Trophoblast cell (in vitro differentiated cells and primary cell): ENCODE results near the gene PCYT1B.
"Not testable (repeated sequence)": the region's sequence is repeated elsewhere in the genome, so short reads cannot be mapped to it uniquely, and the experiment has no call there.

ENCODE experiments used
- DNase-seq, 2 donors: peaks; one replicate each; pipeline ENCODE4 v3.0.0-alpha.2; 2016
- H2AFZ ChIP-seq: 2 replicates; pipeline ENCODE4 v1.6.1; 2013; ENCODE audit warnings: low read length, moderate library complexity, mild to moderate bottlenecking; ENCODE audit not compliant: insufficient read depth, poor library complexity
- H2AK5ac ChIP-seq: 2 replicates; pipeline ENCODE4 v1.6.1; 2013; ENCODE audit warnings: mild to moderate bottlenecking, low read length
- H2BK120ac ChIP-seq: 2 replicates; pipeline ENCODE4 v1.6.1; 2013; ENCODE audit warnings: low read length, mild to moderate bottlenecking, moderate library complexity; ENCODE audit not compliant: insufficient read depth, poor library complexity
- H2BK12ac ChIP-seq: 2 replicates; pipeline ENCODE4 v1.6.1; 2013; ENCODE audit warnings: mild to moderate bottlenecking, low read length, moderate library complexity
- H2BK5ac ChIP-seq: 2 replicates; pipeline ENCODE4 v1.6.1; 2013; ENCODE audit warnings: low read length, low read depth, moderate library complexity, mild to moderate bottlenecking; ENCODE audit not compliant: poor library complexity
- H3K14ac ChIP-seq: 2 replicates; pipeline ENCODE4 v1.6.1; 2013; ENCODE audit warnings: mild to moderate bottlenecking, low read length
- H3K18ac ChIP-seq: 2 replicates; pipeline ENCODE4 v1.6.1; 2013; ENCODE audit warnings: mild to moderate bottlenecking, low read length
- H3K23ac ChIP-seq: 2 replicates; pipeline ENCODE4 v1.6.1; 2013; ENCODE audit warnings: low read length
- H3K27ac ChIP-seq: 2 replicates; pipeline ENCODE4 v1.5.1; 2013; ENCODE audit warnings: low read depth, mild to moderate bottlenecking, inconsistent platforms, low read length, moderate library complexity
- H3K27me3 ChIP-seq: 2 replicates; pipeline ENCODE4 v1.6.1; 2013; ENCODE audit warnings: inconsistent platforms, mild to moderate bottlenecking, low read length, moderate library complexity; ENCODE audit not compliant: insufficient read depth
- H3K36me3 ChIP-seq, 2 experiments: 1 replicate in 1 of 2; 2 replicates in 1 of 2; pipeline ENCODE4 v1.6.1; 2013; ENCODE audit warnings: low read length in 2 of 2, mild to moderate bottlenecking in 2 of 2, moderate library complexity in 1 of 2; ENCODE audit not compliant: insufficient read depth in 2 of 2, control insufficient read depth in 1 of 2
- H3K4ac ChIP-seq: 2 replicates; pipeline ENCODE4 v1.6.1; 2013; ENCODE audit warnings: low read depth, mild to moderate bottlenecking, low read length, moderate library complexity
- H3K4me1 ChIP-seq, 2 experiments: 1 replicate in 1 of 2; 2 replicates in 1 of 2; pipeline ENCODE4 v1.6.1; 2013; ENCODE audit warnings: low read length in 2 of 2, mild to moderate bottlenecking in 2 of 2, moderate library complexity in 1 of 2; ENCODE audit not compliant: insufficient read depth in 2 of 2, control insufficient read depth in 1 of 2
- H3K4me2 ChIP-seq: 2 replicates; pipeline ENCODE4 v1.6.1; 2013; ENCODE audit warnings: inconsistent platforms, mild to moderate bottlenecking, low read length, moderate library complexity
- H3K4me3 ChIP-seq: 2 replicates; pipeline ENCODE4 v1.5.1; 2013; ENCODE audit warnings: mild to moderate bottlenecking, low read depth, low read length, inconsistent platforms
- H3K79me1 ChIP-seq: one replicate; pipeline ENCODE4 v1.6.1; 2013; ENCODE audit warnings: low read length
- H3K79me2 ChIP-seq: 2 replicates; pipeline ENCODE4 v1.6.1; 2013; ENCODE audit warnings: low read length, mild to moderate bottlenecking; ENCODE audit not compliant: control insufficient read depth, insufficient read depth, poor library complexity
- H3K9ac ChIP-seq: 2 replicates; pipeline ENCODE4 v1.6.1; 2013; ENCODE audit warnings: mild to moderate bottlenecking, low read length
- H3K9me3 ChIP-seq: 2 replicates; pipeline ENCODE4 v1.6.1; 2013; ENCODE audit warnings: low read depth, mild to moderate bottlenecking, control low read depth, inconsistent platforms, low read length; ENCODE audit not compliant: insufficient read depth
- H4K12ac ChIP-seq: 2 replicates; pipeline ENCODE4 v1.6.1; 2013; ENCODE audit warnings: low read depth, mild to moderate bottlenecking, low read length, moderate library complexity
- H4K8ac ChIP-seq: 2 replicates; pipeline ENCODE4 v1.6.1; 2013; ENCODE audit warnings: low read depth, mild to moderate bottlenecking, low read length, moderate library complexity
- H4K91ac ChIP-seq: one replicate; pipeline ENCODE4 v1.6.1; 2013; ENCODE audit warnings: low read depth, mild to moderate bottlenecking, low read length, moderate library complexity
- WGBS: extraction: QIAGEN DNeasy Blood & Tissue Kit; methylation state at CpG from one replicate; pipeline ENCODE4 v1.1.7; 2013; ENCODE audit warnings: missing lambda C conversion rate; ENCODE audit not compliant: insufficient read length, insufficient coverage; ENCODE audit errors: extremely low coverage; 5-methylcytosine and 5-hydroxymethylcytosine counted together

The PCYT1B gene

DNA sequence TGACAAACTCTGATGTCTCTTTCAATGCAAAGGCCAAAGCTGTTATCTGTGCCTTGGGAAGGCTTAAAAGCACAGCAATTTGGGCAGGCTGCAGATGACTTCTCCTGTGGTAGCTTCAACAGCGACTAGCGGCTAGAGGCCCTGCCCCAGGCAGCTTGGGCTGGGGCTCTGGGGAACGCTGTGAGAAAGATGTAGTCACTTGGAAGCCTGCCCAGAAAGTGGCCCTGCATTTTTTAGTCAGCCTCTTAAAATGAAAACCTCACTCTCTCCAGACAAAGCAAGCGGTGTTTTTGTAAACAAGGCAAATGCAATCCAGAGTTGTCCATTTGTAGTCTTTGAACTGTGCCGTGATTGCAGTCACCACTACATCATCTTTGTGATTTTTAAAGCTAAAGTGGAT lies 27.5 kb downstream of the PCYT1B start:
- Histone ChIP-seq H3K36me3 (no peaks in the 10 kb centered on the region), H3K23ac (no peak overlapping the region), H3K18ac (no peak overlapping the region), H3K9ac (no peak overlapping the region), H3K4me1 (no peaks in the 10 kb centered on the region), H3K27ac (no peak overlapping the region), H3K79me2 (no peaks in the 10 kb centered on the region), H2BK5ac (no peak overlapping the region), H4K8ac (no peak overlapping the region), H3K4me3 (no peak overlapping the region), H3K4ac (no peak overlapping the region), H3K4me2 (no peak overlapping the region), H3K9me3 (no peaks in the 10 kb centered on the region), H3K14ac (no peak overlapping the region), H2BK12ac (no peak overlapping the region), H2BK120ac (no peak overlapping the region), H3K79me1 (no peaks in the 10 kb centered on the region), H2AK5ac (no peak overlapping the region), H3K27me3 (no peaks in the 10 kb centered on the region), H4K12ac (no peak overlapping the region), H2AFZ (no peak overlapping the region), H4K91ac (no peak overlapping the region)
- DNase-seq, result no peak
- no CpG with 5 or more reads among the region's 5 CpGs for WGBS

GRCh38 chrX:24610516-24610915 lies 36.6 kb downstream of the PCYT1B start:
- no peak overlapping the region for H4K12ac ChIP-seq
- H4K91ac ChIP-seq, result no peak overlapping the region
- H2BK12ac ChIP-seq, result no peak overlapping the region
- no peak overlapping the region for H3K14ac ChIP-seq
- no peaks in the 10 kb centered on the region for H3K4me1 ChIP-seq
- no peak overlapping the region for H3K23ac ChIP-seq
- H3K4ac ChIP-seq, result no peak overlapping the region
- no peaks in the 10 kb centered on the region for H3K79me2 ChIP-seq
- DNase-seq, result no peak
- no peak overlapping the region for H3K18ac ChIP-seq
- WGBS, result no CpG with 5 or more reads among the region's 1 CpG
- no peak overlapping the region for H4K8ac ChIP-seq
- no peaks in the 10 kb centered on the region for H3K9me3 ChIP-seq
- no peak overlapping the region for H3K4me3 ChIP-seq
- no peaks in the 10 kb centered on the region for H3K27me3 ChIP-seq
- no peak overlapping the region for H3K27ac ChIP-seq
- no peak overlapping the region for H2BK5ac ChIP-seq
- H2AK5ac ChIP-seq, result no peak overlapping the region
- no peak overlapping the region for H2AFZ ChIP-seq
- H3K9ac ChIP-seq, result no peak overlapping the region
- no peak overlapping the region for H2BK120ac ChIP-seq
- no peaks in the 10 kb centered on the region for H3K36me3 ChIP-seq
- no peaks in the 10 kb centered on the region for H3K79me1 ChIP-seq
- no peak overlapping the region for H3K4me2 ChIP-seq

DNA sequence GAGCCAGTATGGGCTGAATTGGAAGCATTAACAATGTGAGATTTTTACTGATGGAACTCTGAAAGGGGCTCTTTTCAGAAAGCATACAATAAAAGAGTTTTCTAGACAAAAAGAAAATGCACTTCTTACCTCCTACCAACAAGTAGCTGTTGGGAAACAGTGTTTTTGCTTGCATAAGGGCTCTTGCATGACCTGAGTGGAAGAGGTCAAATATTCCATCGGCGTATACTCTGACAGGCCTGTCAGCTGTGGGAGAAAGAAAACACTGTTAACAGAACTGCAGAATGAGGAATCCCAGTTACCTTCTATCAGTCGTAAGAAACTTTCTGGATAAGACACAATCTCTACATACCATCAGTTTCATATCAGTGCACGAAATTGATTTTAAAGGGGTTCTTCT lies 39.5 kb downstream of the PCYT1B start:
- H3K36me3 ChIP-seq, result no peaks in the 10 kb centered on the region
- no peak overlapping the region for H4K12ac ChIP-seq
- no CpG with 5 or more reads among the region's 4 CpGs for WGBS
- no peak overlapping the region for H2AK5ac ChIP-seq
- H2BK12ac ChIP-seq, result no peak overlapping the region
- no peaks in the 10 kb centered on the region for H3K79me1 ChIP-seq
- no peak overlapping the region for H2BK5ac ChIP-seq
- no peaks in the 10 kb centered on the region for H3K27me3 ChIP-seq
- no peak overlapping the region for H4K91ac ChIP-seq
- no peak overlapping the region for H3K4me3 ChIP-seq
- H3K79me2 ChIP-seq, result no peaks in the 10 kb centered on the region
- no peak overlapping the region for H2AFZ ChIP-seq
- H4K8ac ChIP-seq, result no peak overlapping the region
- H3K27ac ChIP-seq, result no peak overlapping the region
- no peaks in the 10 kb centered on the region for H3K4me1 ChIP-seq
- no peak overlapping the region for H2BK120ac ChIP-seq
- DNase-seq, result no peak
- H3K23ac ChIP-seq, result no peak overlapping the region
- H3K9ac ChIP-seq, result no peak overlapping the region
- H3K4me2 ChIP-seq, result no peak overlapping the region
- no peak overlapping the region for H3K18ac ChIP-seq
- H3K9me3 ChIP-seq, result no peaks in the 10 kb centered on the region
- no peak overlapping the region for H3K4ac ChIP-seq
- no peak overlapping the region for H3K14ac ChIP-seq

GRCh38 chrX:24605941-24606340 lies 41.2 kb downstream of the PCYT1B start:
- H2AFZ ChIP-seq, H3K14ac ChIP-seq, H4K91ac ChIP-seq, H3K79me2 ChIP-seq, H2BK5ac ChIP-seq, H2BK120ac ChIP-seq, H3K18ac ChIP-seq, H3K4me1 ChIP-seq, H3K27me3 ChIP-seq, H4K8ac ChIP-seq, H3K23ac ChIP-seq, H3K36me3 ChIP-seq, H2BK12ac ChIP-seq, H3K4ac ChIP-seq, H3K4me2 ChIP-seq, H4K12ac ChIP-seq, H3K79me1 ChIP-seq, H3K9ac ChIP-seq, H3K4me3 ChIP-seq, H3K27ac ChIP-seq, H3K9me3 ChIP-seq, H2AK5ac ChIP-seq: not testable (repeated sequence)
- WGBS, result no CpG with 5 or more reads among the region's 3 CpGs
- DNase-seq, result peak in 1 of 2 donors; percentile 62
